DOHH2 (cell line): ENCODE measurements around the gene CPAMD8.

Experiments used
- EZH2phosphoT487 ChIP-seq: fragments of 200-600 bp; sonication (generic); IDR thresholded peaks from 2 replicates; pipeline ENCODE4 v1.6.1; 2017; ENCODE audit warnings: borderline replicate concordance, mild to moderate bottlenecking, antibody characterized with exemption, low read length, moderate library complexity, mixed read lengths
- TF ChIP-seq, protein P1 (sequence below): fragments of 200-600 bp; sonication (generic); IDR thresholded peaks from one replicate; pipeline ENCODE4 v1.5.1; 2014; ENCODE audit warnings: antibody characterized with exemption, mild to moderate bottlenecking, low read depth, low read length; ENCODE audit not compliant: poor library complexity, severe bottlenecking

DNA sequence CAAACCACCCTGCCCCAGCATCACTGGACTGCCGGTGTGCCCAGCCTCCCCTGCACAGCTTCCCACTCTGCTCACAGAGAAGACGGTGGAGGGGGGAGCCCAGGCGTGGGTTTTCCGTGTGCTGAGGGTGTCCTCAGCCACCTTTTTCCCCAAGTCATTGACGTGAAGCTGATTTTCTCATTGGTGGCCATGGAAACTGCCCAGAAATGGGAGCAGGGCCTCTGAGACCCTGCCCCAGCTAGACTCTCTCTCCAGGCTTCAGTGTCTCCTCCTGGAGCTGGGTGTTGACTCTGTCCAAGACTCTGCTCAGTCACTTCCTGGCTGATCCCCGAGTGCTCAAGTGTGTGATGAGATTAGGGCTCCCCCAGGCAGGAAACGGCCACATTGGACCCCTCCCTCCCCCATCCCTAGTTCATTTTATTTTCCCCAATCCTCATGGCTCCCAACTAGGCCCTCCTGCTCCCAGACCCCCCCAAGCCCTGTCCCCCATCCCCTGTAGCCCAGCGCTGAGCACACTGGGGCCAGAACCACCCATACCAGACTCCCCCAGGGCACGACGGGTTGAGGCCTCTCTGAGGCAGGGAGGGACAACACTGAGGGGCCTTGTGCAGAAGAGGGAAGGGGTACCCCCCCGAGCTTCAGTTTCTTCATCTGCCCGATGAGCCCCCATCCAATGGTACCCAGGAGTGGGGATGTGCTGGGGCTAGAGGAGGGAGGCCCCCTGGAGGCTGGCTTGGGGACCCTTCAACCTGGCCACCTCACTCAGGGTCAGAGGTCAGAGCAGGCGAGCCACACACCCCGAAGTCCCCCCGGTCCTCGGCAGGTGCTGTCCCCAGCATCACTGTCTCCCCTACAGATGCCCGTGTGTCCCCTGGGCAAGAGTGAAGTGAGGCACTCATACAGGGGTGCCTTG lies 139.0 kb downstream of the CPAMD8 start:
- TF ChIP-seq, protein P1, sequence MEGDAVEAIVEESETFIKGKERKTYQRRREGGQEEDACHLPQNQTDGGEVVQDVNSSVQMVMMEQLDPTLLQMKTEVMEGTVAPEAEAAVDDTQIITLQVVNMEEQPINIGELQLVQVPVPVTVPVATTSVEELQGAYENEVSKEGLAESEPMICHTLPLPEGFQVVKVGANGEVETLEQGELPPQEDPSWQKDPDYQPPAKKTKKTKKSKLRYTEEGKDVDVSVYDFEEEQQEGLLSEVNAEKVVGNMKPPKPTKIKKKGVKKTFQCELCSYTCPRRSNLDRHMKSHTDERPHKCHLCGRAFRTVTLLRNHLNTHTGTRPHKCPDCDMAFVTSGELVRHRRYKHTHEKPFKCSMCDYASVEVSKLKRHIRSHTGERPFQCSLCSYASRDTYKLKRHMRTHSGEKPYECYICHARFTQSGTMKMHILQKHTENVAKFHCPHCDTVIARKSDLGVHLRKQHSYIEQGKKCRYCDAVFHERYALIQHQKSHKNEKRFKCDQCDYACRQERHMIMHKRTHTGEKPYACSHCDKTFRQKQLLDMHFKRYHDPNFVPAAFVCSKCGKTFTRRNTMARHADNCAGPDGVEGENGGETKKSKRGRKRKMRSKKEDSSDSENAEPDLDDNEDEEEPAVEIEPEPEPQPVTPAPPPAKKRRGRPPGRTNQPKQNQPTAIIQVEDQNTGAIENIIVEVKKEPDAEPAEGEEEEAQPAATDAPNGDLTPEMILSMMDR, result peak; percentile 43
- TF ChIP-seq EZH2phosphoT487, result no peak
